MM.1S (cell line): ENCODE results near the gene HELZ2.

Experiments
- DNase-seq: peaks from one replicate; pipeline ENCODE4 v3.0.0-alpha.2; 2015
- H2AFZ ChIP-seq: fragments of 300-600 bp; sonication (generic); 2 replicates; pipeline ENCODE4 v1.6.0; 2016; ENCODE audit warnings: antibody characterized with exemption, low read length
- H3F3A ChIP-seq: fragments of 300-600 bp; sonication (generic); 2 replicates; pipeline ENCODE4 v1.6.1; 2016; ENCODE audit warnings: mild to moderate bottlenecking, antibody characterized with exemption, low read length, moderate library complexity, mixed read lengths; ENCODE audit not compliant: insufficient read depth
- H3K27ac ChIP-seq: fragments of 300-600 bp; sonication (generic); 2 replicates; pipeline ENCODE4 v1.5.1; 2016; ENCODE audit warnings: mild to moderate bottlenecking, low read length
- H3K27me3 ChIP-seq: fragments of 300-600 bp; sonication (generic); replicated peaks from 2 replicates; pipeline ENCODE4 v1.6.0; 2016; ENCODE audit warnings: low read length; ENCODE audit not compliant: insufficient read depth
- H3K36me3 ChIP-seq: fragments of 300-600 bp; sonication (generic); replicated peaks from 2 replicates; pipeline ENCODE4 v1.6.1; 2016; ENCODE audit warnings: mild to moderate bottlenecking, low read length, mixed read lengths; ENCODE audit not compliant: insufficient read depth
- H3K4me1 ChIP-seq: fragments of 300-600 bp; sonication (generic); 2 replicates; pipeline ENCODE4 v1.6.1; 2016; ENCODE audit warnings: low read length, mixed read lengths
- H3K4me2 ChIP-seq: fragments of 300-600 bp; sonication (generic); 2 replicates; pipeline ENCODE4 v1.6.0; 2016; ENCODE audit warnings: low read depth, low read length
- H3K4me3 ChIP-seq: fragments of 300-600 bp; sonication (generic); 2 replicates; pipeline ENCODE4 v1.5.1; 2016; ENCODE audit warnings: low read length, mixed read lengths
- H3K79me2 ChIP-seq: fragments of 300-600 bp; sonication (generic); 2 replicates; pipeline ENCODE4 v1.6.1; 2016; ENCODE audit warnings: mixed run types, low read length, mixed read lengths
- H3K9ac ChIP-seq: fragments of 300-600 bp; sonication (generic); 2 replicates; pipeline ENCODE4 v1.6.1; 2016; ENCODE audit warnings: low read length, mixed read lengths
- H3K9me2 ChIP-seq: fragments of 300-600 bp; sonication (generic); replicated peaks from 2 replicates; pipeline ENCODE4 v1.6.1; 2016; ENCODE audit warnings: mild to moderate bottlenecking, low read length, mixed read lengths; ENCODE audit not compliant: insufficient read depth
- H3K9me3 ChIP-seq: fragments of 300-600 bp; sonication (generic); replicated peaks from 2 replicates; pipeline ENCODE4 v1.6.1; 2016; ENCODE audit warnings: mild to moderate bottlenecking, low read length, mixed read lengths; ENCODE audit not compliant: insufficient read depth
- H4K20me1 ChIP-seq: fragments of 300-600 bp; sonication (generic); 2 replicates; pipeline ENCODE4 v1.6.1; 2016; ENCODE audit warnings: mild to moderate bottlenecking, low read length, moderate library complexity, mixed read lengths; ENCODE audit not compliant: insufficient read depth
- CTCF ChIP-seq: fragments of 300-600 bp; sonication (generic); IDR thresholded peaks from 2 replicates; pipeline ENCODE4 v1.5.1; 2016; ENCODE audit warnings: antibody characterized with exemption, low read length, mixed read lengths
- EZH2 ChIP-seq: fragments of 300-600 bp; sonication (generic); optimal IDR thresholded peaks from 2 replicates; pipeline ENCODE3; 2017; ENCODE audit warnings: low read depth, mild to moderate bottlenecking, antibody characterized with exemption, low read length, mixed read lengths
- EZH2phosphoT487 ChIP-seq: fragments of 300-600 bp; sonication (generic); IDR thresholded peaks from 2 replicates; pipeline ENCODE4 v1.6.1; 2018; ENCODE audit warnings: antibody characterized with exemption, low read length

The HELZ2 gene

DNA sequence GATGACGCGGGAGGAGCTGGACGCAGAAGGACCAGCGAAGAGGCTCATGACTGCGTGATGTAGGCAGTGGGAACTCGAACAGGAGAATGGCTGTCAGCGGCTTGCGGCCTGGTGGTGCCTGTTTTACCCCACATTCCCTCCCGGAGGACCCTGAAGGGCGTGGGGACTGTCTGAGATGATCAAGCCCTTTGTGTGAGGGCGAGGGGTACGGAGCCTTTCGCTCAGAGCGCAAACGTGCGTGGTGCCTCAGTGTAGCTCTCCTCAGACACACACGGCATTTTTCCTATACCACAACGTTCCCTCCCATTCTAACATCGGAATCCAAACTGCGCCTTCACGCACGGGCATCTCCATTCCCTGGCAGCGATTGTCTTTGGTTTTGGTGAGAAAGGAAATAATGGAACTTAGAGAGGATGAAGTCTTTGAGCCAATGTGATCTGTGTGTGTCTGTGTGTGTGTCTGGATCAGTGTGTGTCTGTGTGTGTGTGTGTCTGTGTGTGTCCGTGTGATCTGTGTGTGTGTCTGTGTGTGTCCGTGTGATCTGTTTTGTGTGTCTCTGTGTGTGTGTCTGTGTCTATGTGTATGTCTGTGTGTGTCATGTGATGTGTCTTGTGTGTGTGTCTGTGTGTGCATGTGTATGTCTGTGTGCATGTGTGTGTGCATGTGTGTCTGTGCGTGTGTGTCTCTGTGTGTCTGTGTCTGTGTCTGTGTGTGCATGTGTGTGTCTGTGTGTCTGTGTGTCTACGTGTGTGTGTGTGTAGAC lies 42.2 kb downstream of the HELZ2 start:
- Histone ChIP-seq H3K27me3 (peaks cover 56% of the 10 kb centered on the region), H2AFZ (no peak overlapping the region), H3K9ac (no peak overlapping the region), H3K27ac (no peak overlapping the region), H3K4me1 (peaks cover under 1% of the 10 kb centered on the region; the same call in 1 of the 2 replicates), H3K4me3 (no peak overlapping the region), H3K36me3 (no peaks in the 10 kb centered on the region), H3K4me2 (no peak overlapping the region), H3K79me2 (no peaks in the 10 kb centered on the region), H4K20me1 (no peaks in the 10 kb centered on the region), H3K9me3 (no peaks in the 10 kb centered on the region), H3F3A (no peaks in the 10 kb centered on the region; the same call in 1 of the 2 replicates), H3K9me2 (no peaks in the 10 kb centered on the region)
- TF ChIP-seq CTCF (no peak), EZH2phosphoT487 (no peak), EZH2 (no peak)
- DNase-seq: no peak

DNA sequence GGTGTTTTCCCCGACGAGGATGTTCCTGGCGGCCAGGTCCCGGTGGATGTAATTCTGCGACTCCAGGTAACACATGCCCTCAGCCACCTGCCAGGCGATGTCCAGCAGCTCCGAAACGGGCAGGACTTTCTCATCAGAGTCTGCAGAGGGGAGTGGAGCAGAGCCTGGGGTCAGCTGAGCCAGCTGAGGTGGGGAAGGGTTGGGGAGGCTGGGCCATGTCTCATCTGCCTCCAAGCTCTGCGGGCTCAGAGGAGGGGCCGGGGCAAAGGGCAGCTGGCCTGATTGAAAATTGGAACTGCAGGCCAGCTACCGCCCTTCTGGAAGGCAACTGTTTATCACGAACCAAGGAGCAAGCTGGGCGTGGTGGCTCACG lies 43.3 kb downstream of the HELZ2 start:
- H3K27ac ChIP-seq: no peak overlapping the region
- no peak overlapping the region for H2AFZ ChIP-seq
- no peaks in the 10 kb centered on the region for H3K9me2 ChIP-seq
- no peaks in the 10 kb centered on the region for H3K4me1 ChIP-seq
- no peaks in the 10 kb centered on the region for H3K9me3 ChIP-seq
- TF ChIP-seq EZH2phosphoT487 (no peak), CTCF (no peak), EZH2 (no peak)
- H3K4me3 ChIP-seq: no peak overlapping the region
- H3K79me2 ChIP-seq: no peaks in the 10 kb centered on the region
- H3K9ac ChIP-seq: no peak overlapping the region
- no peaks in the 10 kb centered on the region for H3K36me3 ChIP-seq
- H3K4me2 ChIP-seq: no peak overlapping the region
- no peaks in the 10 kb centered on the region for H4K20me1 ChIP-seq
- peaks cover 56% of the 10 kb centered on the region for H3K27me3 ChIP-seq
- no peaks in the 10 kb centered on the region; the same call in 1 of the 2 replicates for H3F3A ChIP-seq
- DNase-seq: no peak

DNA sequence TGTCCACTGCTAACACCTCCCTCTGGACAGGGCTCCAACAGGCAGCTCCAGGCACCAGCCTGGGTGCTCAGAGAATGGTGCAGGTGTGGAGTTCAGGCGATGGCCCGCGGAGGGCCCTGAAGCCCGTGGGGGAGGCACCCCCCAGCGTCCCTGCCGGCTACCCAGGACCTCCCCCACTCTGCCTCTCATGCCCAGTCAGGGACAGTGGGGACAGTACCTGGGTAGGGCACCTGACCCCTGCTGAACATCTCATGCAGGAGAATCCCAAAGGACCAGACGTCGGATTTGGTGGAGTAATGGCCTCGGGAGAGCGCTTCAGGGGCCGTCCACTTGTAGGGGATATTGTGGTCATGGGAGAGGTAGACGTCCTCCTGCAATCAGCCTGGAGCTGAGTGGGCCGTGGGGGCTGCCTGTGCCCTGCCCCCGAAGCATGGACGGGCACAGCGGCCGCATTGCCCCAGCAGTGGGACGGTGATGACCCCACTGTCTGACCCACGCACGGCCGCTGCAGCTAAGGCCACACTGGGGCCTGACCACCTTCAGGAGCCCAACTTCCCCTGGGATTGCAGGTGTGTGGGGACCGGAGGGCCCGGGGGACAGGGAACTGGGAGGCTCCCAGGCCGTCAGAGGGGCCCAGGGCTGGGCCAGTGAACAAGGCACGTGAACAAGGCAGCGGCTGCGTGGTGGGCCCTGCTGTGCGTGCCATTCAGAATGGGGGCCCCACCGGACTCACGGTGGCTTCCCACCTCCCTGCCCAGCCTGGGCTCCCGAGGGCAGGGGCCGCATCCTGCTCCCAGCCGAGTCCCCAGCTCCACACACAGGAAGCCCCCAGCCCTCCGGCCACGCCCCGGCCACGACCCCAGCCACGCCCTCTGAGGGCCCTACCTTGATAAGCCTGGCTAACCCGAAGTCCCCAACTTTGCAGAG lies 43.9 kb downstream of the HELZ2 start:
- H3K4me2 ChIP-seq: no peak overlapping the region
- H4K20me1 ChIP-seq: no peaks in the 10 kb centered on the region

More for the DNA sequence above, 43.9 kb downstream of the HELZ2 start:
- H3K4me1 ChIP-seq: no peaks in the 10 kb centered on the region
- no peak overlapping the region for H3K27ac ChIP-seq
- no peak overlapping the region for H3K9ac ChIP-seq
- H3F3A ChIP-seq: peaks cover 3% of the 10 kb centered on the region; the same call in 1 of the 2 replicates
- no peaks in the 10 kb centered on the region for H3K9me2 ChIP-seq
- no peaks in the 10 kb centered on the region for H3K9me3 ChIP-seq
- DNase-seq: no peak
- H3K36me3 ChIP-seq: no peaks in the 10 kb centered on the region
- H3K79me2 ChIP-seq: no peaks in the 10 kb centered on the region
- peaks cover 56% of the 10 kb centered on the region for H3K27me3 ChIP-seq
- H3K4me3 ChIP-seq: no peak overlapping the region
- TF ChIP-seq CTCF (no peak), EZH2 (no peak), EZH2phosphoT487 (no peak)
- H2AFZ ChIP-seq: no peak overlapping the region
